GM12878 (cell line): ENCODE measurements around the gene TOX2. TPM values are rescaled to one million over a fixed set of nuclear protein-coding genes. Genes with fewer than 3 reads are reported as not detected.
A peak's percentile ranks its signal among the peaks of the same experiment; 100 is the strongest.

ENCODE experiments used
- ATAC-seq: fragments of 200-7000 bp; cut with Tn5 transposase; 3 replicates; pipeline ENCODE4 v1.9.1; 2020; ENCODE audit warnings: mild to moderate bottlenecking, moderate library complexity
- BruUV-seq: library from RNA; stranded (reverse); fragments of 400-500 nt; replicated peaks from 2 replicates; lab custom pipeline; 2021; lab: Mats Ljungman, UMichigan
- CTCF ChIA-PET: fragments of 300-600 bp; sonication (Branson Sonifier 250); formaldehyde crosslinking; extraction: SDS; loops from one replicate; lab custom pipeline; 2021; ENCODE audit warnings: inconsistent platforms; lab: Yijun Ruan, JAX
- POLR2A ChIA-PET: fragments of 350-600 bp; formaldehyde crosslinking; extraction: SDS; loops from one replicate; lab custom pipeline; 2021; ENCODE audit warnings: inconsistent platforms; lab: Charles Lee
- RAD21 ChIA-PET: fragments of 300-600 bp; sonication (Branson Sonifier 250); formaldehyde crosslinking; loops from one replicate; lab custom pipeline; 2023; ENCODE audit warnings: antibody characterized with exemption; ENCODE audit not compliant: unreplicated experiment; lab: Charles Lee
- SMC1A ChIA-PET: fragments of 300-600 bp; sonication (Branson Sonifier 250); formaldehyde crosslinking; loops from one replicate; lab custom pipeline; 2023; ENCODE audit not compliant: unreplicated experiment, uncharacterized antibody; lab: Charles Lee
- DNase-seq: peaks from one replicate; pipeline ENCODE4 v3.0.0-alpha.2; 2011; ENCODE audit warnings: low read depth, low spot score
- FAIRE-seq: peaks from 3 replicates; lab custom pipeline; 2011; peaks lifted over from hg19 to GRCh38; lab: Jason Lieb, UNC
- H2AFZ ChIP-seq: 2 replicates; pipeline ENCODE4 v1.6.0; 2011; ENCODE audit warnings: low read depth, low read length, control low read depth; ENCODE audit not compliant: control insufficient read depth
- H3K27ac ChIP-seq: 2 replicates; pipeline ENCODE4 v1.5.1; 2011; ENCODE audit warnings: control low read depth; ENCODE audit not compliant: control insufficient read depth, insufficient read depth
- H3K27me3 ChIP-seq, 2 experiments: replicated peaks in 1 of 2; 2 replicates each; pipeline versions ENCODE4 v1.6.0 to v1.6.1; 2011; ENCODE audit warnings: low read length in 1 of 2; ENCODE audit not compliant: control insufficient read depth in 2 of 2, insufficient read depth in 2 of 2
- H3K36me3 ChIP-seq, 2 experiments: 2 replicates each; pipeline ENCODE4 v1.5.1; 2011; ENCODE audit warnings: low read length in 1 of 2; ENCODE audit not compliant: control insufficient read depth in 2 of 2, insufficient read depth in 2 of 2
- H3K4me1 ChIP-seq: 2 replicates; pipeline ENCODE4 v1.6.1; 2011; ENCODE audit warnings: mild to moderate bottlenecking, low read length, moderate library complexity, mixed read lengths; ENCODE audit not compliant: control insufficient read depth, insufficient read depth
- H3K4me2 ChIP-seq: 2 replicates; pipeline ENCODE4 v1.6.0; 2011; ENCODE audit warnings: control low read depth; ENCODE audit not compliant: control insufficient read depth, insufficient read depth
- H3K4me3 ChIP-seq: fragments of 200-600 bp; sonication (generic); 2 replicates; pipeline ENCODE4 v1.5.1; 2016
- H3K79me2 ChIP-seq: 2 replicates; pipeline ENCODE4 v1.6.0; 2011; ENCODE audit warnings: low read length; ENCODE audit not compliant: control insufficient read depth, insufficient read depth
- H3K9ac ChIP-seq: 2 replicates; pipeline ENCODE4 v1.8.0; 2011; ENCODE audit warnings: low read length, control low read depth, mixed read lengths; ENCODE audit not compliant: control insufficient read depth, insufficient read depth
- H3K9me3 ChIP-seq: replicated peaks from 3 replicates; pipeline ENCODE4 v1.5.1; 2011; ENCODE audit warnings: mild to moderate bottlenecking, low read length; ENCODE audit not compliant: control insufficient read depth, insufficient read depth
- H4K20me1 ChIP-seq: 2 replicates; pipeline ENCODE4 v1.6.0; 2011; ENCODE audit not compliant: control insufficient read depth, insufficient read depth
- IKZF2 ChIP-seq, 2 experiments: fragments of 450-650 bp; IDR thresholded peaks; 2 replicates each; pipeline ENCODE4 v1.6.1; 2017; ENCODE audit warnings: mild to moderate bottlenecking in 2 of 2, moderate library complexity in 2 of 2
- NR2F1 ChIP-seq: fragments of 450-650 bp; conservative IDR thresholded peaks from 2 replicates; pipeline ENCODE4 v1.6.1; 2017; ENCODE audit warnings: mild to moderate bottlenecking
- SIN3A ChIP-seq: IDR thresholded peaks from 2 replicates; pipeline ENCODE4 v1.6.1; 2012; ENCODE audit warnings: low read depth, low read length, improper control_type of control experiment
- SMAD1 ChIP-seq: fragments of 450-650 bp; IDR thresholded peaks from 2 replicates; pipeline ENCODE4 v1.6.1; 2018; ENCODE audit warnings: mild to moderate bottlenecking, low read depth; ENCODE audit not compliant: partially characterized antibody
- ZNF217 ChIP-seq: fragments of 450-650 bp; IDR thresholded peaks from 2 replicates; pipeline ENCODE4 v1.6.1; 2017; ENCODE audit warnings: antibody characterized with exemption, mild to moderate bottlenecking
- WGBS: methylation state at CpG from one replicate; pipeline ENCODE4 v1.1.6; 2016; ENCODE audit warnings: low lambda C conversion rate; ENCODE audit not compliant: insufficient replicate concordance, insufficient coverage; ENCODE audit errors: missing lambda C conversion rate; 5-methylcytosine and 5-hydroxymethylcytosine counted together
- in situ Hi-C: fragments of 300-500 bp; cut with MboI; formaldehyde crosslinking; loops from 9 replicates; pipeline ENCODE4 v1.14.3; 2018; ENCODE audit warnings: mixed read lengths
- intact Hi-C: fragments of 100-400 bp; cut with micrococcal nuclease; formaldehyde crosslinking; loops from one replicate; pipeline ENCODE4 v1.14.2; 2022; ENCODE audit not compliant: unreplicated experiment
- polyA plus RNA-seq, 11 experiments: library from polyadenylated mRNA; depleted of rRNA in 4 of 11; unstranded in 6 of 11; stranded (reverse) in 5 of 11; fragments of >200 nt; fragmentation: Nextera tagmentation in 4 of 11; fragmentation: Illumina TruSeq in 1 of 11; extraction: Ambion mirVana in 4 of 11; extraction: Trizol in 1 of 11; gene quantifications; 1 replicate in 1 of 11; 2 replicates in 10 of 11; pipeline versions ENCODE4 v1.2.1 to v1.2.3, GENCODE V29; 2011 to 2016; ENCODE audit warnings: inconsistent platforms in 2 of 11, missing spikeins in 2 of 11, low read depth in 1 of 11
- total RNA-seq, 4 experiments: library from RNA; depleted of rRNA in 3 of 4; stranded (reverse); fragments of >200 nt in 3 of 4; fragmentation: Illumina TruSeq in 1 of 4; extraction: Trizol in 1 of 4; gene quantifications; 2 replicates each; pipeline versions ENCODE4 v1.2.1 to v1.2.3, GENCODE V29; 2013 to 2021
- TF ChIP-seq, protein P1 (sequence below): fragments of 450-650 bp; conservative IDR thresholded peaks from 2 replicates; pipeline ENCODE4 v1.6.1; 2017; ENCODE audit warnings: mild to moderate bottlenecking, moderate library complexity

The TOX2 gene
- total and polyA plus RNA-seq, 10 of the 15 experiments (the other 5 are each of a cell fraction or from before 2014, with no cell fraction given): 2.6 to 40.5 (median 7.9) TPM

- RAD21 ChIA-PET: interaction anchor here (0.6 to 6.3 kb wide), 27 partner anchors 9 to 205 kb away, joined by 3 to 63 read pairs (median 7); no protein-coding TSS in a partner anchor
- Histone ChIP-seq H2AFZ (0 out of 2 replicates have a peak overlapping the region, but pooled peaks have one; percentile 4), H3K9ac (peak overlapping the region; percentile 41), H3K27ac (peak overlapping the region; percentile 84), H3K4me2 (peak overlapping the region; percentile 66), H3K4me1 (peaks cover 19% of the 10 kb centered on the region), H3K27me3 (no peaks in the 10 kb centered on the region), H3K36me3 (no peaks in the 10 kb centered on the region; a peak in 1 of 4 replicates), H4K20me1 (no peaks in the 10 kb centered on the region), H3K9me3 (no peaks in the 10 kb centered on the region), H3K79me2 (no peaks in the 10 kb centered on the region; the same call in 1 of the 2 replicates), H3K4me3 (peak overlapping the region; percentile 22; the same call in 1 of the 2 replicates)
- 0% methylated on average over 1 of the region's 1 CpG for WGBS
- TF ChIP-seq ZNF217 (0 out of 2 replicates have a peak, but pooled peaks have one; percentile 9), NR2F1 (no peak), SIN3A (0 out of 2 replicates have a peak, but pooled peaks have one; percentile 46), SMAD1 (no peak), IKZF2 (IDR thresholded peaks at IDR 0.05) (0 out of 4 replicates have a peak, but pooled peaks have one; percentile 0 to 9)
- TF ChIP-seq, protein P1, sequence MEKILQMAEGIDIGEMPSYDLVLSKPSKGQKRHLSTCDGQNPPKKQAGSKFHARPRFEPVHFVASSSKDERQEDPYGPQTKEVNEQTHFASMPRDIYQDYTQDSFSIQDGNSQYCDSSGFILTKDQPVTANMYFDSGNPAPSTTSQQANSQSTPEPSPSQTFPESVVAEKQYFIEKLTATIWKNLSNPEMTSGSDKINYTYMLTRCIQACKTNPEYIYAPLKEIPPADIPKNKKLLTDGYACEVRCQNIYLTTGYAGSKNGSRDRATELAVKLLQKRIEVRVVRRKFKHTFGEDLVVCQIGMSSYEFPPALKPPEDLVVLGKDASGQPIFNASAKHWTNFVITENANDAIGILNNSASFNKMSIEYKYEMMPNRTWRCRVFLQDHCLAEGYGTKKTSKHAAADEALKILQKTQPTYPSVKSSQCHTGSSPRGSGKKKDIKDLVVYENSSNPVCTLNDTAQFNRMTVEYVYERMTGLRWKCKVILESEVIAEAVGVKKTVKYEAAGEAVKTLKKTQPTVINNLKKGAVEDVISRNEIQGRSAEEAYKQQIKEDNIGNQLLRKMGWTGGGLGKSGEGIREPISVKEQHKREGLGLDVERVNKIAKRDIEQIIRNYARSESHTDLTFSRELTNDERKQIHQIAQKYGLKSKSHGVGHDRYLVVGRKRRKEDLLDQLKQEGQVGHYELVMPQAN: 0 out of 2 replicates have a peak, but pooled peaks have one; percentile 7
- CTCF ChIA-PET: interaction anchor here (1.1 to 8.7 kb wide), 9 partner anchors 10 to 191 kb away, joined by 3 to 69 read pairs (median 8); no protein-coding TSS in a partner anchor
- in situ Hi-C loops (no loop called here), intact Hi-C loops (no loop called here)
- SMC1A ChIA-PET: interaction anchor here (0.8 to 11.0 kb wide), 20 partner anchors 9 to 205 kb away, joined by 3 to 111 read pairs (median 9); no protein-coding TSS in a partner anchor
- POLR2A ChIA-PET: interaction anchor here (0.6 to 5.0 kb wide), 10 partner anchors 12 to 192 kb away, joined by 3 to 36 read pairs (median 4); no protein-coding TSS in a partner anchor
- peak; percentile 12 for ATAC-seq
- no peak for FAIRE-seq
- no TSS peak for BruUV-seq
- DNase-seq: no peak
Measured at GRCh38 chr20:43942201-43942590, 27.5 kb downstream of the TOX2 start.
